HCT116 (cell line): ENCODE results near the gene GRHPR. TPM values are rescaled to one million over a fixed set of nuclear protein-coding genes. Genes with fewer than 3 reads are reported as not detected.

Experiments used
- ATAC-seq: fragments of 200-7000 bp; cut with Tn5 transposase; 2 replicates; pipeline ENCODE4 v1.9.1; 2020; ENCODE audit warnings: mild to moderate bottlenecking, moderate library complexity
- BruUV-seq: library from RNA; stranded (reverse); fragments of 400-500 nt; replicated peaks from 2 replicates; lab custom pipeline; 2021; lab: Mats Ljungman, UMichigan
- CTCF ChIA-PET: fragments of 300-600 bp; sonication (Branson Sonifier 250); formaldehyde crosslinking; loops from one replicate; lab custom pipeline; 2021; ENCODE audit warnings: antibody characterized with exemption; lab: Charles Lee
- POLR2A ChIA-PET: fragments of 300-600, 350-600 bp; sonication (Branson Sonifier 250); formaldehyde crosslinking; loops from one replicate; lab custom pipeline; 2021; ENCODE audit warnings: antibody characterized with exemption; lab: Charles Lee
- RAD21 ChIA-PET, 2 experiments: fragments of 300-600 bp; sonication (Branson Sonifier 250); formaldehyde crosslinking; loops; one replicate each; lab custom pipeline; 2023; ENCODE audit warnings: low total read pairs in 2 of 2; ENCODE audit not compliant: uncharacterized antibody in 2 of 2, unreplicated experiment in 2 of 2, low non-redundant PET in 1 of 2; lab: Charles Lee
- DNase-seq: peaks from one replicate; pipeline ENCODE4 v3.0.0-alpha.2; 2010; ENCODE audit warnings: low read depth, low spot score
- H2AFZ ChIP-seq: fragments of 200-600 bp; shearing (Covaris generic), sonication (generic); 2 replicates; pipeline ENCODE4 v1.6.1; 2017; ENCODE audit warnings: low read depth, mixed run types, mixed read lengths, antibody characterized with exemption, low read length; ENCODE audit not compliant: poor library complexity, severe bottlenecking
- H3K27ac ChIP-seq: 2 replicates; pipeline ENCODE4 v1.5.1; 2012; ENCODE audit warnings: low read depth, low read length
- H3K27me3 ChIP-seq: fragments of 200-600 bp; sonication (generic); 2 replicates; pipeline ENCODE4 v1.6.1; 2016; ENCODE audit warnings: mixed run types, low read length, mixed read lengths; ENCODE audit not compliant: insufficient read depth
- H3K36me3 ChIP-seq, 2 experiments: fragments of 200-500 bp in 1 of 2; fragments of 200-600 bp in 1 of 2; sonication (Bioruptor generic) in 1 of 2; sonication (generic) in 1 of 2; 2 replicates each; pipeline versions ENCODE4 v1.5.1 to v1.6.1; 2014 to 2016; ENCODE audit warnings: low read length in 2 of 2, inconsistent platforms in 1 of 2, mixed read lengths in 1 of 2, mixed run types in 1 of 2; ENCODE audit not compliant: insufficient read depth in 2 of 2, control insufficient read depth in 1 of 2
- H3K4me1 ChIP-seq, 2 experiments: fragments of 200-600 bp in 1 of 2; sonication (generic) in 1 of 2; 2 replicates each; pipeline versions ENCODE4 v1.5.1 to v1.6.1; 2012 to 2017; ENCODE audit warnings: low read length in 2 of 2, inconsistent platforms in 1 of 2, mild to moderate bottlenecking in 1 of 2, mixed read lengths in 1 of 2, mixed run types in 1 of 2, moderate library complexity in 1 of 2; ENCODE audit not compliant: insufficient read depth in 2 of 2, control insufficient read depth in 1 of 2
- H3K4me2 ChIP-seq: fragments of 200-600 bp; sonication (generic); 2 replicates; pipeline ENCODE4 v1.6.1; 2017; ENCODE audit warnings: mixed run types, low read length, mixed read lengths
- H3K4me3 ChIP-seq, 2 experiments: fragments of 200-600 bp in 1 of 2; sonication (generic) in 1 of 2; replicated peaks in 1 of 2; 2 replicates each; pipeline ENCODE4 v1.5.1; 2011 to 2016; ENCODE audit warnings: low read length in 2 of 2, control low read depth in 1 of 2, low read depth in 1 of 2, mild to moderate bottlenecking in 1 of 2, mixed read lengths in 1 of 2, mixed run types in 1 of 2
- H3K79me2 ChIP-seq: fragments of 200-600 bp; sonication (generic); 2 replicates; pipeline ENCODE4 v1.6.1; 2017; ENCODE audit warnings: mild to moderate bottlenecking, mixed run types, low read length, moderate library complexity, mixed read lengths; ENCODE audit not compliant: insufficient read depth
- H3K9ac ChIP-seq: fragments of 200-600 bp; sonication (generic); 2 replicates; pipeline ENCODE4 v1.6.1; 2016; ENCODE audit warnings: low read length, mixed read lengths
- H3K9me2 ChIP-seq: fragments of 200-600 bp; sonication (generic), shearing (Covaris generic); 2 replicates; pipeline ENCODE4 v1.6.1; 2017; ENCODE audit warnings: mixed run types, mild to moderate bottlenecking, moderate library complexity; ENCODE audit not compliant: insufficient read depth
- H3K9me3 ChIP-seq, 2 experiments: fragments of 200-500 bp in 1 of 2; fragments of 200-600 bp in 1 of 2; sonication (Bioruptor generic) in 1 of 2; sonication (generic) in 1 of 2; 2 replicates each; pipeline ENCODE4 v1.6.1; 2014 to 2017; ENCODE audit warnings: low read length in 2 of 2, mixed read lengths in 2 of 2, inconsistent platforms in 1 of 2, low read depth in 1 of 2, mild to moderate bottlenecking in 1 of 2, mixed run types in 1 of 2, moderate library complexity in 1 of 2; ENCODE audit not compliant: control insufficient read depth in 1 of 2, insufficient read depth in 1 of 2
- H4K20me1 ChIP-seq: fragments of 200-600 bp; sonication (generic), shearing (Covaris generic); 2 replicates; pipeline ENCODE4 v1.6.1; 2017; ENCODE audit warnings: mixed run types, mild to moderate bottlenecking, moderate library complexity; ENCODE audit not compliant: insufficient read depth
- CBX3 ChIP-seq: IDR thresholded peaks from 2 replicates; pipeline ENCODE4 v1.6.1; 2012; ENCODE audit warnings: low read depth
- CEBPB ChIP-seq: IDR thresholded peaks from 2 replicates; pipeline ENCODE4 v1.6.1; 2012; ENCODE audit warnings: low read depth
- CTCF ChIP-seq, 3 experiments: fragments of 200-600 bp in 1 of 3; sonication (generic) in 1 of 3; IDR thresholded peaks in 2 of 3; conservative IDR thresholded peaks in 1 of 3; 2 replicates each; pipeline ENCODE4 v1.5.1; 2012 to 2017; ENCODE audit warnings: low read depth in 2 of 3, low read length in 2 of 3, antibody characterized with exemption in 1 of 3, borderline replicate concordance in 1 of 3, control low read depth in 1 of 3, mild to moderate bottlenecking in 1 of 3, mixed read lengths in 1 of 3, mixed run types in 1 of 3, moderate library complexity in 1 of 3; ENCODE audit not compliant: insufficient read depth in 1 of 3
- EGR1 ChIP-seq: IDR thresholded peaks from 2 replicates; pipeline ENCODE4 v1.6.1; 2012; ENCODE audit warnings: low read depth
- ELF1 ChIP-seq: IDR thresholded peaks from 2 replicates; pipeline ENCODE4 v1.6.1; 2012; ENCODE audit warnings: low read depth, borderline replicate concordance
- EZH2 ChIP-seq: fragments of 200-600 bp; sonication (generic); IDR thresholded peaks from 2 replicates; pipeline ENCODE4 v1.6.1; 2017; ENCODE audit warnings: antibody characterized with exemption, mixed run types
- FOSL1 ChIP-seq: IDR thresholded peaks from 2 replicates; pipeline ENCODE4 v1.6.1; 2012; ENCODE audit warnings: low read depth
- JUND ChIP-seq: IDR thresholded peaks from 2 replicates; pipeline ENCODE4 v1.6.1; 2012
- POLR2A ChIP-seq: IDR thresholded peaks from 2 replicates; pipeline ENCODE4 v1.7.0; 2011; ENCODE audit warnings: borderline replicate concordance; ENCODE audit not compliant: insufficient read depth, insufficient read length; ENCODE audit errors: extremely low read depth
- POLR2AphosphoS5 ChIP-seq: IDR thresholded peaks from 2 replicates; pipeline ENCODE4 v1.6.1; 2011; ENCODE audit warnings: mild to moderate bottlenecking, low read depth, low read length, moderate library complexity
- RAD21 ChIP-seq: IDR thresholded peaks from 2 replicates; pipeline ENCODE4 v1.6.1; 2012; ENCODE audit warnings: low read depth, mild to moderate bottlenecking
- SIN3A ChIP-seq: IDR thresholded peaks from 2 replicates; pipeline ENCODE4 v1.6.1; 2012; ENCODE audit warnings: low read depth
- SP1 ChIP-seq: IDR thresholded peaks from 2 replicates; pipeline ENCODE4 v1.6.1; 2012; ENCODE audit warnings: low read depth
- SRF ChIP-seq: IDR thresholded peaks from 2 replicates; pipeline ENCODE4 v1.6.1; 2012; ENCODE audit warnings: low read depth
- YY1 ChIP-seq: IDR thresholded peaks from 2 replicates; pipeline ENCODE4 v1.6.1; 2011; ENCODE audit warnings: low read length, low read depth, moderate library complexity, mild to moderate bottlenecking; ENCODE audit not compliant: insufficient replicate concordance; ENCODE audit errors: extremely low read depth
- ZBTB33 ChIP-seq: IDR thresholded peaks from 2 replicates; pipeline ENCODE4 v1.6.1; 2011; ENCODE audit warnings: mild to moderate bottlenecking, low read length, moderate library complexity; ENCODE audit not compliant: insufficient replicate concordance; ENCODE audit errors: extremely low read depth
- intact Hi-C: fragments of 100-400 bp; cut with micrococcal nuclease; formaldehyde crosslinking; loops from 2 replicates; pipeline ENCODE4 v1.10.0; 2022
- total RNA-seq: library from RNA; stranded (reverse); gene quantifications from one replicate; pipeline ENCODE4 v1.2.1, GENCODE V29; 2021; ENCODE audit not compliant: unreplicated experiment

Gene GRHPR
- total RNA-seq, 1 experiment from 2014 or later = 106 TPM

- ChIA-PET CTCF (interaction anchor here (0.8 kb wide), 1 partner anchor 390 kb away, joined by 3 read pairs; no protein-coding TSS in a partner anchor), POLR2A (no interaction called here), RAD21 (no interaction called here)
- Histone ChIP-seq H3K27ac (no peak overlapping the region), H3K4me1 (peaks cover 0 to 5% of the 10 kb centered on the region in 2 experiments; a peak in 1 of 4 replicates), H3K9me3 (no peaks in the 10 kb centered on the region; a peak in 1 of 4 replicates), H4K20me1 (no peaks in the 10 kb centered on the region), H2AFZ (no peak overlapping the region), H3K4me2 (no peak overlapping the region), H3K9ac (no peak overlapping the region), H3K36me3 (no peaks in the 10 kb centered on the region), H3K4me3 (no peak overlapping the region), H3K79me2 (no peaks in the 10 kb centered on the region), H3K27me3 (no peaks in the 10 kb centered on the region), H3K9me2 (no peaks in the 10 kb centered on the region)
- BruUV-seq = no TSS peak
- no peak for TF ChIP-seq EGR1
- TF ChIP-seq ZBTB33 = no peak
- no peak for TF ChIP-seq POLR2AphosphoS5
- TF ChIP-seq RAD21 = no peak
- no peak for TF ChIP-seq SRF
- TF ChIP-seq POLR2A = no peak
- TF ChIP-seq SIN3A = no peak
- DNase-seq (no peak), ATAC-seq (no peak)
- intact Hi-C loops = no loop called here
Measured at GRCh38 chr9:37385286-37385685, 37.2 kb upstream of the GRHPR start.

- Histone ChIP-seq H3K4me3 (no peak overlapping the region), H3K4me2 (no peak overlapping the region), H3K36me3 (no peaks in the 10 kb centered on the region), H3K9me3 (no peaks in the 10 kb centered on the region; a peak in 1 of 4 replicates), H3K9ac (no peak overlapping the region), H3K4me1 (peaks cover 0 to 5% of the 10 kb centered on the region in 2 experiments; a peak in 1 of 4 replicates), H4K20me1 (no peaks in the 10 kb centered on the region), H3K27ac (no peak overlapping the region), H3K79me2 (no peaks in the 10 kb centered on the region), H3K9me2 (no peaks in the 10 kb centered on the region), H3K27me3 (no peaks in the 10 kb centered on the region), H2AFZ (no peak overlapping the region)
- BruUV-seq = no TSS peak
- POLR2A ChIA-PET = no interaction called here
- CTCF ChIA-PET = no interaction called here
- intact Hi-C loops = no loop called here
- DNase-seq (no peak), ATAC-seq (no peak)
- RAD21 ChIA-PET = no interaction called here
- TF ChIP-seq CBX3 (no peak), ZBTB33 (no peak), JUND (no peak), YY1 (no peak), SP1 (no peak), EZH2 (no peak), ELF1 (no peak), CTCF (IDR thresholded peaks at IDR 0.05 in 2 of 3, conservative IDR thresholded peaks at IDR 0.05 in 1 of 3; ENCODE audit: borderline replicate concordance in 1 of 3, insufficient read depth in 1 of 3, low read depth in 2 of 3, low read length in 2 of 3) (no peak), FOSL1 (no peak), CEBPB (no peak), POLR2AphosphoS5 (no peak)
Measured at GRCh38 chr9:37386988-37387387, 35.5 kb upstream of the GRHPR start.
